ENCODE data around the gene GRB2. TPM values are rescaled to one million over a fixed set of nuclear protein-coding genes. Genes with fewer than 3 reads are reported as not detected.

Gene GRB2
- total RNA-seq = 105 and 113 TPM in 2 replicates

GRCh38 chr17:75405365-75406221 lies at the start of gene GRB2:
Gene GRB2 (minus strand): TSS chr17:75405678. CDS start chr17:75393628, 12,050 bp downstream.

GRCh38 chr17:75289115-75289831 lies 116.2 kb downstream of the GRB2 start, which contains the start of gene SLC25A19:
Gene SLC25A19 (minus strand): TSS chr17:75289433. CDS start chr17:75286764, 2,669 bp downstream.

GRCh38 chr17:75270966-75271232 lies 134.6 kb downstream of the GRB2 start, which contains the start of gene MIF4GD:
Gene MIF4GD (minus strand): TSS chr17:75271231. CDS start chr17:75270195, 1,036 bp downstream.

Small RNAs within 50 kb of the gene (small RNA-seq; reads per million reads assigned to genes)
- gene MIR3678 (not detected), gene RF00019 (not detected), gene RNU6-938P (not detected)

Other genes with a start within 250 kb of the GRB2 start
- 96.8 and 106 TPM in 2 replicates for gene SUMO2, start 222.7 kb downstream of the GRB2 start, total RNA-seq
- gene NUP85, start 200.0 kb downstream of the GRB2 start, total RNA-seq = 39.8 and 59.0 TPM in 2 replicates
- 18.6 and 20.5 TPM in 2 replicates for gene GGA3, start 144.1 kb downstream of the GRB2 start, total RNA-seq
- 75.5 and 79.7 TPM in 2 replicates for gene MRPS7, start 143.8 kb downstream of the GRB2 start, total RNA-seq
- gene MIF4GD, start 134.4 kb downstream of the GRB2 start, total RNA-seq = 11.6 and 13.7 TPM in 2 replicates
- gene SLC25A19, start 116.2 kb downstream of the GRB2 start, total RNA-seq = 10.1 and 13.5 TPM in 2 replicates
- gene TMEM94, start 51.0 kb upstream of the GRB2 start, total RNA-seq = 42.9 and 56.2 TPM in 2 replicates
- 18.6 and 21.3 TPM in 2 replicates for gene CASKIN2, start 109.9 kb upstream of the GRB2 start, total RNA-seq
- gene TSEN54, start 110.8 kb upstream of the GRB2 start, total RNA-seq = 9.8 and 10.0 TPM in 2 replicates
- 3.7 and 4.6 TPM in 2 replicates for gene LLGL2, start 120.0 kb upstream of the GRB2 start, total RNA-seq
- 17.4 and 17.6 TPM in 2 replicates for gene MYO15B, start 182.1 kb upstream of the GRB2 start, total RNA-seq
- under 0.01 and 0.10 TPM in 2 replicates for gene SMIM5, start 227.8 kb upstream of the GRB2 start, total RNA-seq